ENCODE results near the gene AMT. TPM values are rescaled to one million over a fixed set of nuclear protein-coding genes. Genes with fewer than 3 reads are reported as not detected.

AMT gene
- total RNA-seq, 4 donors from 2014 or later = 3.5 to 7.9 (median 5.9) TPM

DNA sequence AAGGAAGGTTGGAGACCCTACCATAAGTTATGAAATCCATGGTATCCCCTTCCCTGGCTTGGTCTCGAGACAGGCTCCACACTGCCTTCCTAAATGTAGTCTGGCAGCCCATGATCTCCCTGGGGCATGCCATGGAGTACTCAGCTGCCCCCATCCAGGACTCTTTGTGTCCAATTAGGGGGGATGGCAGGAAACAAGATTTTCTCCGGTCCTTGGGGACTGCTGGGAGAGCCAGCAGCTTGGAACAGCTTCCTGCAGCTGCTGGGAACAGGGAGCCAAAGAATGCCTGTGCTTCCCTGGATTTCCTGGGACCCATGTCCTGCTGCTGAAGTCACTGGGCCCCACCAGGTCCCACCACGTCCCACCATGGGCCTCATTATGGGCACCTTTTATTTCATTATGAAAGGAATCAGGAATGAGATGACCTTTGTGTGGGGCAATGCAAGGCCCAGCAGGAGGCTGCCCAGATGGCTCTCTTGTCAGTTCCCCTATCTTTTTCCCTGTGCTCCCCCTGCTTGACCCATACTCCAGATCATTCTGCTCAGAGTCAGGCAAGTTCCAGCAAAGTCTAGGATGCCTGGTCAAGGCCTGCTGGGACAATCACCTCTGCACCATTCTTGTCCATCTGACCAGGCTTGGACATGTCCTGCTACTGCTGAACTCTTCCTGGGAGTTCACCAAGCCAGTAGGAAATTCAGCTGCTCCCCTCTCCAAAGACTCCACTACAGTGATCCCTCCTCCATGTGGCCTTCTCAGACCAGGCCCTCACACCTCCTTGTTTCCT is 32.8 kb upstream of the AMT start:
- no peak overlapping the region for H3K27ac ChIP-seq
- H3K27me3 ChIP-seq = no peaks in the 10 kb centered on the region
- no peak for DNase-seq
- H3K9me3 ChIP-seq = no peaks in the 10 kb centered on the region
- TF ChIP-seq, protein P1, sequence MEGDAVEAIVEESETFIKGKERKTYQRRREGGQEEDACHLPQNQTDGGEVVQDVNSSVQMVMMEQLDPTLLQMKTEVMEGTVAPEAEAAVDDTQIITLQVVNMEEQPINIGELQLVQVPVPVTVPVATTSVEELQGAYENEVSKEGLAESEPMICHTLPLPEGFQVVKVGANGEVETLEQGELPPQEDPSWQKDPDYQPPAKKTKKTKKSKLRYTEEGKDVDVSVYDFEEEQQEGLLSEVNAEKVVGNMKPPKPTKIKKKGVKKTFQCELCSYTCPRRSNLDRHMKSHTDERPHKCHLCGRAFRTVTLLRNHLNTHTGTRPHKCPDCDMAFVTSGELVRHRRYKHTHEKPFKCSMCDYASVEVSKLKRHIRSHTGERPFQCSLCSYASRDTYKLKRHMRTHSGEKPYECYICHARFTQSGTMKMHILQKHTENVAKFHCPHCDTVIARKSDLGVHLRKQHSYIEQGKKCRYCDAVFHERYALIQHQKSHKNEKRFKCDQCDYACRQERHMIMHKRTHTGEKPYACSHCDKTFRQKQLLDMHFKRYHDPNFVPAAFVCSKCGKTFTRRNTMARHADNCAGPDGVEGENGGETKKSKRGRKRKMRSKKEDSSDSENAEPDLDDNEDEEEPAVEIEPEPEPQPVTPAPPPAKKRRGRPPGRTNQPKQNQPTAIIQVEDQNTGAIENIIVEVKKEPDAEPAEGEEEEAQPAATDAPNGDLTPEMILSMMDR (IDR thresholded peaks at IDR 0.05) = no peak
- TF ChIP-seq POLR2A (IDR thresholded peaks at IDR 0.05) = no peak
- no peak overlapping the region for H3K4me3 ChIP-seq (replicated peaks in 1 of 3)
- peaks cover 9% of the 10 kb centered on the region in 2 donors for H3K4me1 ChIP-seq
- no peaks in the 10 kb centered on the region for H3K36me3 ChIP-seq
- WGBS, 2 donors = 57 to 70% methylated on average over 3 of the region's 3 CpGs
- intact Hi-C loops (cut with DNase I) = no loop called here

DNA sequence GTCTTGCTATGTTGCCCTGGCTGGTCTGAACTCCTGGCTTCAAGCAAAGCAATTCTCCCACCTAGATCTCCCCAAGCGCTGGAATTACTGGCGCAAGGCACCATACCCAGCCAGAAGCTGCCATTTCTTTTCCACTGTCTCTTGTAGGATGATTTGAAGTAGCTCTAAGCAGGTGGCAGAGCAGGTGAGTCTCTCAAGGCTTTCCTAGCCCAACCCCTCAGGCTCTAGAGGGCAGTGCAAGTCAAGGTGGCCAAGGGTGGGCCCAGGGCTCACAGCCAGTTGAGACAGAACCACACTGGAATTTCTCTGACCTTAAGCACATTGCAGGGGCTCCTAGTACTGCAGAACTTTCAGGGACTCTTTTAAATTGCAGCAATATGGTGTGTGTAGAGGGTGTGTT is 32.2 kb upstream of the AMT start:
- Histone ChIP-seq H3K36me3 (no peaks in the 10 kb centered on the region), H3K27ac (no peak overlapping the region), H3K4me3 (replicated peaks in 1 of 3) (no peak overlapping the region), H3K9me3 (no peaks in the 10 kb centered on the region), H3K27me3 (no peaks in the 10 kb centered on the region), H3K4me1 (peaks cover 9% of the 10 kb centered on the region in 2 donors)
- intact Hi-C loops (cut with DNase I) = no loop called here
- DNase-seq = peak; percentile 73 to 76
- 78 to 79% methylated on average over 2 of the region's 2 CpGs for WGBS, 2 donors
- TF ChIP-seq POLR2A (IDR thresholded peaks at IDR 0.05) = no peak
- TF ChIP-seq, protein P1 (IDR thresholded peaks at IDR 0.05) = peak in 4 of 6 experiments; percentile 16 to 64 (median 44)

DNA sequence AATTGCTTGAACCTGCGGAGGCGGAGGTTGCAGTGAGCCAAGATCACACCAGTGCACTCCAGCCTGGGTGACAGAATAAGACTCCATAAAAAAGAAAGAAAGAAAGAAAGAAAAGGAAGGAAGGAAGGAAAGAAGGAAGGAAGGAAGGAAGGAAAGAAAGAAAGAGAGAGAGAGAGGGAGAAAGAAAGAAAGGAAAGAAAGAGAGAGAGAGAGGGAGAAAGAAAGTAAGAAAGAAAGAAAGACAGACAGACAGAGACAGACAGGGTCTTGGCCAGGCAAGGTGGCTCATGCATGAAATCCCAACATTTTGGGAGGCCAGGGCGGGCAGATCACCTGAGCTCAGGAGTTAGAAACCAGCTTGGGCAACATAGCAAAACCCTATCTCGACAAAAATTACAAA is 31.3 kb upstream of the AMT start:
- H3K27me3 ChIP-seq = no peaks in the 10 kb centered on the region
- H3K36me3 ChIP-seq = no peaks in the 10 kb centered on the region
- TF ChIP-seq, protein P1 (IDR thresholded peaks at IDR 0.05) = no peak
- TF ChIP-seq POLR2A (IDR thresholded peaks at IDR 0.05) = no peak
- DNase-seq = no peak
- H3K4me3 ChIP-seq (replicated peaks in 1 of 3) = no peak overlapping the region
- no peak overlapping the region for H3K27ac ChIP-seq
- peaks cover 9% of the 10 kb centered on the region in 2 donors for H3K4me1 ChIP-seq
- intact Hi-C loops (cut with DNase I) = no loop called here
- 82 to 83% methylated on average over 4 of the region's 4 CpGs for WGBS, 2 donors
- H3K9me3 ChIP-seq = no peaks in the 10 kb centered on the region

DNA sequence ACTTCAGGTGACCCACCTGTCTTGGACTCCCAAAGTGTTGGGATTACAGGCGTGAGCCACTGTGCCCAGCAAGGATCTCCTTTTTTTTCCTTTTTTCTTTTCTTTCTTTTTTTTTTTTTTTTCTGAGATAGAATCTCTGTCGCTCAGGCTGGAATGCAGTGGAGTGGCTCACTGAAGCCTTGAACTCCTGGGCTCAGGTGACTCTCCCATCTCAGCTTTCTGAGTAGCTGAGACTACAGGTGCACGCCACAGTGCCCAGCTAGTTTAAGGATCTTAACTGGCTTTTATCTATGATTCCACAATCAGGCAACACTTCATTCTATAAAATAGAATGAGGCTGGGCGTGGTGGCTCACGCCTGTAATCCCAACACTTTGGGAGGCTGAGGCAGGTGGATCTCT is 23.1 kb upstream of the AMT start:
- intact Hi-C loops (cut with DNase I) = loop anchor here (10.0 kb wide), 1 partner anchor 151 kb away; no protein-coding TSS in a partner anchor

DNA sequence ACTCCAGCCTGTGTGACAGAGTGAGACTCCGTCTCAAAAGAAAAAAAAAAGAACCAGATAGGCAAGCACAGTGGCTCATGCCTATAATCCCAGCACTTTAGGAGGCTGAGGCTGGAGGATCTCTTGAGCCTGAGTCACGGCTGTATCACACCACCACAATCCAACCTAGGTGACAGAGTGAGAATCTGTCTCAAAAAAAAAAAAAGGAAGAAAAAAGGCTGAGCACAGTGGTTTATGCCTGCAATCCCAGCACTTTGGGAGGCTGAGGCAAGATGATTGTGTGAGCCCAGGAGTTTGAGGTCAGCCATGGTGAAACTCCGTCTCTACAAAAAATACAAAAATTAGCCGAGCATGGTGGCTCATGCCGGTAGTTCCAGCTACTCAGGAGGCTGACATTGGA is 12.5 kb upstream of the AMT start:
- Histone ChIP-seq H3K4me1 (no peaks in the 10 kb centered on the region), H3K27ac (no peak overlapping the region), H3K36me3 (no peaks in the 10 kb centered on the region), H3K27me3 (no peaks in the 10 kb centered on the region), H3K4me3 (replicated peaks in 1 of 3) (no peak overlapping the region), H3K9me3 (no peaks in the 10 kb centered on the region)
- DNase-seq = no peak
- intact Hi-C loops (cut with DNase I) = loop anchor here (10.0 kb wide), 2 partner anchors 90 to 260 kb away; partner anchors contain the start of genes KLHDC8B and USP4
- TF ChIP-seq POLR2A (IDR thresholded peaks at IDR 0.05) = no peak
- TF ChIP-seq, protein P1 (IDR thresholded peaks at IDR 0.05) = no peak
- WGBS, 2 donors = 82 to 84% methylated on average over 5 of the region's 5 CpGs

More for the DNA sequence above, 23.1 kb upstream of the AMT start:
- Histone ChIP-seq H3K4me1 (no peaks in the 10 kb centered on the region), H3K27me3 (no peaks in the 10 kb centered on the region), H3K36me3 (no peaks in the 10 kb centered on the region), H3K4me3 (replicated peaks in 1 of 3) (no peak overlapping the region), H3K27ac (no peak overlapping the region), H3K9me3 (no peaks in the 10 kb centered on the region)
- WGBS, 2 donors = 81 to 97% methylated on average over 5 of the region's 5 CpGs
- TF ChIP-seq, protein P1 (IDR thresholded peaks at IDR 0.05) = no peak
- no peak for TF ChIP-seq POLR2A (IDR thresholded peaks at IDR 0.05)
- DNase-seq = no peak

Measured in thyroid gland (tissue), 4 donors.